A204.1 (cell line): ENCODE results near the gene ETFB.

Experiments used
- FAIRE-seq: peaks from 2 replicates; lab custom pipeline; 2012; peaks lifted over from hg19 to GRCh38; lab: Jason Lieb, UNC

The ETFB gene

DNA sequence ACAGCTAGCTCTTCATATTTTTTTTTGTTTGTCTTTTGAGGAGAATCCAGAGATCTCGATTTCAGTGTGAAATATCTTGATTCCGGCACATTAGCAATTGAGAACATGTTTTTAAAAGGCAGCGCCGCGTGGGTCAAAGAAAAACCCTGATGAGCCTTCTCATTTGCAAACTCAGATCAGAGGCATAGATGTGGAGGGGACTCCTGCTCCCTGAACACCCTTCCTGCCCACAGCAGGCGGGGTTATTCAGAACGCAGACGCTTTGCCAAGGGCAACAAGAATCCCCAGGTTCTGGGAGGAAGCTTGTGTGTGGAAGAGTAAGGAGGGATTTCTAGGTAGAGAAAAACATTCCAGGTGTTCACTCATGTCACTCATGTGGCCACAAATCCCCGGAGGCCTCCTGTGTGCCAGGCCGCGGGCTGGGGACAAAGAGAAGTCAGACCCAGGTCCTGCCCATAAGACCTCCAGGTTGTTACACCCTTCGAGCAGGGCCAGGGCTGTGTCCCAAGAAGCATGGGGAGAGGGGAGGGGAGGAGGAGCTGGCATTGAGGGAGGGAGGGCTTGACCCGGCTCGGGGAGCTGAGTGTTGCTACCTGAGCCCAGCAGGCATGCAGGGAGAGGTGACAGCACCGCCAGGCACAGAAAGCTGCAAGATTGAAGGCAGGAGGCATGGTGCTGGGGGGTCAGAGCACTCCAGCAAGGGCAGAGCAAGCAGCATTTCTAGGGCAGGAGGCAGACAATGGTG lies 70.6 kb downstream of the ETFB start:
- no peak for FAIRE-seq
